Thyroid gland (tissue), 4 donors: Measurements from ENCODE around the gene FBXL20.

ENCODE experiments used
- POLR2A ChIP-seq, 2 donors: fragments of 450-650 bp; IDR thresholded peaks; one replicate each; pipeline ENCODE4 v1.6.1; 2017; ENCODE audit warnings: antibody characterized with exemption in 2 of 2, mild to moderate bottlenecking in 2 of 2, moderate library complexity in 1 of 2
- TF ChIP-seq, protein P1 (sequence below), 6 experiments: fragments of 200-600 bp in 3 of 6; fragments of 450-650 bp in 3 of 6; sonication (generic) in 3 of 6; IDR thresholded peaks; one replicate each; pipeline ENCODE4 v1.5.1; 2016 to 2019; ENCODE audit warnings: antibody characterized with exemption in 6 of 6, mild to moderate bottlenecking in 2 of 6, inconsistent platforms in 1 of 6, moderate library complexity in 1 of 6

DNA sequence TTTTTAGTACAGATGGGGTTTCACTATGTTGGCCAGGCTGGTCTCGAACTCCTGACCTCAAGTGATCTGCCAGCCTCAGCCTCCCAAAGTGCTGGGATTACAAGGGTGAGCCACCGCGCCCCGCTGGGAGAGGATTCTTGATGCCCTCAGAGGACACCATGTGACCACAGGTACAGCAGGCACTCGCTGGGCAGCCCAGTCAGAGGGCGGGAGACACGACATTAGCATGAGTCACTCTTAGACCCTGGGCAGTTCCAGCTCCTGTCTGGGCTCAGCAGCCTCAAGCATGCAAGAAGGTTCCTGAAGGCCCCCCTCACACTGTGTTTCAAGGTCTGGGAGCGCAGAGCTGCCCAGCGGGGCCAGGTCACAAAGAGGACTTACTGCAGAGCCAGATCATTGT lies 187.6 kb downstream of the FBXL20 start:
- TF ChIP-seq, protein P1, sequence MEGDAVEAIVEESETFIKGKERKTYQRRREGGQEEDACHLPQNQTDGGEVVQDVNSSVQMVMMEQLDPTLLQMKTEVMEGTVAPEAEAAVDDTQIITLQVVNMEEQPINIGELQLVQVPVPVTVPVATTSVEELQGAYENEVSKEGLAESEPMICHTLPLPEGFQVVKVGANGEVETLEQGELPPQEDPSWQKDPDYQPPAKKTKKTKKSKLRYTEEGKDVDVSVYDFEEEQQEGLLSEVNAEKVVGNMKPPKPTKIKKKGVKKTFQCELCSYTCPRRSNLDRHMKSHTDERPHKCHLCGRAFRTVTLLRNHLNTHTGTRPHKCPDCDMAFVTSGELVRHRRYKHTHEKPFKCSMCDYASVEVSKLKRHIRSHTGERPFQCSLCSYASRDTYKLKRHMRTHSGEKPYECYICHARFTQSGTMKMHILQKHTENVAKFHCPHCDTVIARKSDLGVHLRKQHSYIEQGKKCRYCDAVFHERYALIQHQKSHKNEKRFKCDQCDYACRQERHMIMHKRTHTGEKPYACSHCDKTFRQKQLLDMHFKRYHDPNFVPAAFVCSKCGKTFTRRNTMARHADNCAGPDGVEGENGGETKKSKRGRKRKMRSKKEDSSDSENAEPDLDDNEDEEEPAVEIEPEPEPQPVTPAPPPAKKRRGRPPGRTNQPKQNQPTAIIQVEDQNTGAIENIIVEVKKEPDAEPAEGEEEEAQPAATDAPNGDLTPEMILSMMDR (IDR thresholded peaks at IDR 0.05): no peak
- TF ChIP-seq POLR2A (IDR thresholded peaks at IDR 0.05): no peak
